Activated naive CD4-positive, alpha-beta T cell treated with Interleukin-2 at 50 U/mL for 16 hours (primary cell): Measurements from ENCODE around the gene EEFSEC.

Experiments
- DNase-seq: peaks from one replicate; pipeline ENCODE4 v3.0.0-alpha.2; 2020

The EEFSEC gene

GRCh38 chr3:128378631-128379347, 225.5 kb downstream of the EEFSEC start:
- DNase-seq = no peak

- DNase-seq = no peak
Observed at GRCh38 chr3:128379367-128380160, 226.3 kb downstream of the EEFSEC start.

DNA sequence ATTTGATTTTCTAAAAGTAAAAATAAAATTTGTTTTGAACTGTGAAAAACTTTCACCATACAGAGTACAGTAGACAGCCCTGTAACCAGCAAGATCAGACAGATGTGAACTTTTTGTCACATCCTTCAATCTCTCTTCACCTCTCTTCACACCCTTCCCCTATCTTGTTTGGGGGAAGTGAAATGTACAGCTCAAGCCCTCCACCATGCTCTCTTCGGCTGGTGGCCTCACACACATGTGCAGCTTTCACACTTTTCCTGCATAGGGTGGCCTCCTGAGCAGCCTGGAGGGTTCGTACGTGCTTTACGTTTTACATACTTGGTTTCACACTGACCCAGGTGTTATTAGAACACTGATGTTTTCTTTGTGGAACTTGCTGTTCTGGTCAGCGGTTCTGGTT, 227.0 kb downstream of the EEFSEC start:
- DNase-seq = no peak

GRCh38 chr3:128380719-128381118, 227.4 kb downstream of the EEFSEC start:
- DNase-seq = no peak

DNA sequence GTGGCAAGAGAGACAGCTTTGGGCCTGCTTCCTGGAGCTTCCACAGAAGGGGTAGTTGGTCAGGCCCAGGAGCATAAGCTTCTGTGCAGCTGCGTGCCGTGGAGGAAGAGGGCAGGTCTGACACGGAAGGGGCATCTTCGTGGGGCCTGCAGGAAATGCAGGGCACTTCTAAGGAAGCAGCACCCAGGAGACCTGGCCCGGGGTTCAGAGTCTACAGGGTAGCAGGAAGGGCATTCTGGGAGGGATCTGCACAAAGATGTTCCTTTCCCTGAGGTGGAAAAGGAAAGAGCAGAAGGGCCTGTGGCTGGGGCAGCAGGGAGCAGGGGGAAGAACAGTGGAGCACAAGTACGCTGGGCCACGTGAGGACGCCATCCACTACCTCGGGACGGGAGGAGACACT, 228.3 kb downstream of the EEFSEC start:
- DNase-seq = no peak

DNA sequence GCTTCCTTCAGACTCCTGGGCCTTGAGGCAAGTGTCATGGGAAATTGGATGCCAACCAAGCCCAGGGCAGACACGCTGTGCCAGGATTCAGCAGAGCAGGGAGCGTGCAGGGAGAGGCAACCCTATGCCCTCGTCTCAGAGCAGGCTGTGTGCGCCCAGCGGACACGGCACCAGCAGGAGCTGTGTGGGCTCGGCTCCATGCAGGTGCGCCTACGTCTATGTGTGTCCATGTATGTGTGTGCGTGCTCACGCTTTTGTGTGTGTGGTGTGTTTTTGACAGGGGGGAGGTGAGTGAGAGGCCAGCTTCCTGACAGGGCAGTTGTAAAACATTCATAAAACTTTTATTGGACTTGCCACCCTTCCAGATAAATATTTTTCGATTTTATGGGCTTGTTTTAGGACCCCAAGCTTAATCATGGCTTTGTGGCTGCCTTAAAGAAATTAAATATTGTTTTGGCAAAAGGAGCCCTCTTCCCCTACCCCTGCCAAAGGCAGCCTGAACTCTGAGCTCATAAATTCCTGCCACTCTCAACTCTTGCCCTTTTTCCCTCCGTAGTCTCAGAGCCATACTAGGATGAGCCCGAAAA, 229.0 kb downstream of the EEFSEC start:
- DNase-seq = no peak

DNA sequence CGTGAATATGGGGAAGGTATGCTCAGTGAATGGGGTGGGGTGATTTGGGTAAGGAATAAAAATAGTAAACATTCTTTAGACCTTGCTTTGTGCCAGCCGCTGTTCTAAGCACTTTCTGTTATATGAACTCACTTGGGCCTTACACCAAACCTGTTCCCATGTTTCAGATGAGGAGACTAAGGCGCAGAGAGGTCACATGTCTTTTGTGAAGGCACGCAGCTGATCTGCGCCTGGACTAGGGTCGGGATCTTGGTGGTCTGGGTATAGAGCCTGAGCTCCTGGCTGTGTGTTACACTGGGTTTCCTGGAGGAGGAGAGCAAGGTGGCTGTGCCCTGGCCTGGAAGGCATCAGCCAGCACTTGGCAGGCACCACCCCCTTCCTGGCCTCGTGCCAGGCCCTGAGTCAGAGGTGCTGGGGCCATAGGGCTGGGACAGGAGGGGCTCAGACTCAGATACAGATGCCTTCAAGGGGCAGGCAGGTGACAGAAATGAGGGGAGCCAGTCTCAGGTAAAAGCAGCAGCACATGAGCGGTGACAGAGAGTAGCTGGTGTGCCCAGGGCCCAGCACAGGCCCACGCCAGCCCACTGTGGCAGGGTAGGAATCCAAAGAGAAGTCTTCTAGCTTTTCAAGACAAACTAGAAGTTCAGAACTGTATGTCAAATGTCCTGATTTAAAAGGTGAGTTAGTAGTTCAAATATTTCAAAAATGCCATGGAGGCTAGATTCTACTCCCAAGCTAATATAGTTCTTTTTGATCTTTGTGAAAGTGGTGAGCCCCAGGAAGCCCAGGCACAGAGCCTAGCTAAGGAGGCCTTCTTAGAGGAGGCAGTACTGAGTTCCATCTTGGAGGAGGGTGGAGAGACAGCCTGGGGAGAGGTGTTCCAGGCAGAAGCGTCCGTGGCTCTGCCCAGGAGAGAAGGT, 230.3 kb downstream of the EEFSEC start:
- peak; percentile 26 for DNase-seq

DNA sequence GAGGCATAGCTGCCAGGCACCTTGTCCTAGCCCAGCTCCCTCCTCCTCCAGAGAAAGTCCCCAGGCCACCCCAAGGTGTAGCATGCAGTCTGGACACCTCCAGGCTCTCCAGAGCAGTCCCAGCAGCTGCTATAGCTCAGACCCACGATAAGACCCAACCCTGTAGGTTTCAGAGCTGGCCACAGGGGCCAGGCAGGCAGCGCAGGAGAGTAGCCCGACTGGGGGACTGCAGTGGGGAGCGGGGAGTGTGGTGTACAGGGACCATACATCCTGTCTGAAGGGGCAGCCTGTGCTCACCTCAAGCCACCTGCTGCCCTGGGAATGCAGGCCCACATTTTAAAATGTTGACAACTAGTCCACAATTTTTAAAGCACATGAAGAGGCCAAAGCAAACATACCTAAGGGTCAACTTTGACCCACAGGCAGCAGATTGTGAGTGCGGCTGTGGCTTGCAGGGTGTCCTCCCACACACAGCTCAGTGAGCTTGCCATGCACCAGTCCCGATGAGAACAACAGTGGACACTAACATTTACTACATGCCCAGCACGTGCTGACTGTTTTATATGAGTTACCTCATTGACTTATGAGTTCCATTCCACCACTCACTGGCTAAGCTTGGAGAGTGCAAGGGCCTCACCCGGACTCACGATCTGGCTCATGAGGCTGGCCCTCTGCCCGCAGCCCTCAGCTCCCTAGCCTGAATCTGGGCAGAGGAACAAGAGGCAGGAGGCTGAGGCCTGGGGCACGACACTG, 232.0 kb downstream of the EEFSEC start:
- no peak for DNase-seq

- DNase-seq = no peak
Observed at GRCh38 chr3:128388932-128389331, 235.7 kb downstream of the EEFSEC start.

DNA sequence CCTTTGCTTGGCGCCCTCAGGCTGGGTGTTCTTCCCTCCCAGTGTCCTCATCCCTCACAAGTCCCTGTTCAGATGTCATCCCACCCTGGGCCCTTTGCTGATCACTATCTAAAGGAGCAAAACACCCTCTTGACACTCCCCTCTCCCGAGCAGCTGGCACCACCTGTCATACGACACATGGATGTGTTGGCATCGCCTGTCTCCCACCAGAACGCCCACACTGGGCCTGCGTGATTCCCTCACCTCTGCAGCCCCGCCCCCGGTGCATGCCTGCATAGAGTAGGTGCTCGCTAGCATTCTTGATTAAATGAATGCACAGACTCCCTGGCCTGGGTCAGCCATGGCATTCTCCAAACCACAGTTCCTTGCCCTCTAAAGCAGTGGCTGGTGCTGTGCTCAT, 237.6 kb downstream of the EEFSEC start:
- DNase-seq = no peak

GRCh38 chr3:128392021-128392420, 238.7 kb downstream of the EEFSEC start:
- DNase-seq = no peak

DNA sequence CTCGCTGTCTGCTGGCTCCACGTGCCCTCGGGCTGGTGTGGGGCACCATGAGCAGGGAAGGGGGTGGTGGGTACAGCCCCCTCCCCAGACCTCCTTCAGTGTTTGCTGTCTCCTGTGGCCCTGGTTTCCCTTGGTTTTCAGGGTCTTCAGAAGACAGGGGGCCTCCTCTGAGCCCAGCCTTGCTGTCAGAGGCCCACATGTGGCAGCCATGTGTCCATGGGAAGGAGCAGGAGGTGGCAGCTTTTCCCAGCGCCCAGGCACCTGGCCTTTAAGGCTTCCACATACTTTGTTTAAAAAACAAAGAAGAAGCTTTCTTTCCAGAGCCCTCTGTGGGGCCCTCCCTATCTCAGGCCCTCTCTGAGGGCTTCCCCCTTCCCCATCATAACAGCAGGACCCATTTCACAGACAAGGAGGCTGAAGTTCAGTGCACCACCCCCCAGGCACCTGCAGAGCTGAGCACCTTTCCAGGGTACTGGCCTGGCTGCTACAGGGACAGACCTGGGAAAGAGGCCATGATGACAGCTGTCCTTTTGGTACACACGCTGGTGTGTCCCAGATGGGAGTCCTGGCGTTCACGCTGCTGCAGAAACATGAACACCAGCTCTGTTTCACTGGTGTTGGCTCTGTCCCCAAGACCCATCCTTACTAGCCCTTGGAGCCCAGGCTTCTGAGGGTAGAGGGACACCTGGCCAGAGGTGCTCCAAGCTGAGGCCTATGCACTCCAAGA, 239.7 kb downstream of the EEFSEC start:
- no peak for DNase-seq

DNA sequence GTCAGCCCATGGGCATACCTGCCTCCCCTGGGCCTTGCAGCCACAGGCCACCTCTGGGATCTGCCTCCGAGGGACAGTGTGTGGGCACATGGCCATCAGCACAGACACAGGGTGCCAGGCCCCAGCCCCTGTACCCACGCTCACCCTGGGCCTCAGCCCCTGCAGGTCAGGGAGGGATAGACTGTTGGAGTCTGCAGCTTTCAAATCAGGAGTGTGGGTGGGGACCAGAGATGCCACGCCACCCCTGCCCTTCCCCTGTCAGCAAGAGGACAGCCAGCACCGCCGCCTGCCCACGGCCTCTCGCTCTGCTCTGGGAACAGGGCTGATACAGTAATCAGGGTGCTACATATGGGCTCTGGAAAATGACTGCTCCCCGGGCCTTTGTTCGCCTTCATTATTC, 240.8 kb downstream of the EEFSEC start:
- DNase-seq = no peak

- DNase-seq = no peak
Observed at GRCh38 chr3:128395046-128395445, 241.8 kb downstream of the EEFSEC start.

GRCh38 chr3:128395500-128396162, 242.3 kb downstream of the EEFSEC start:
- no peak for DNase-seq

DNA sequence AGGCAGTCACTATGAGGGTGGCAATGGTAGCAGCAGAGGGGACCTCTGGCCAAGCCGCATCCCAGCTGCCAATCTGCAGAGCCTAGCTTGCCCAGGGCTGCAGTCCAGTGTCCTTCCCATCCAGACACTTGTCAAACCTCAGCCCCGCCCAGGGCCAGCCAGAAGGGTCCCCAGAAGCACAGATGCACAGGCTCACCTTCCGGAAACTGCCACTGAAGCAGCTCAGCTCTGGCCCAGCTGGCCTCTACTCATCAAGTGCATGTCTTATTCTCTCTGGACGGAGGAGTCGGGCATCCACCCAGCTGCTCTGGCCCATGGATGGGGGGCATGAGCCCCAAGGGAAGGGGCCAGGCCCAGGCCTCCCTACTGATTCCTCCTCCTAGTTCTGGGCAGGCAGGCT, 244.2 kb downstream of the EEFSEC start:
- no peak for DNase-seq

DNA sequence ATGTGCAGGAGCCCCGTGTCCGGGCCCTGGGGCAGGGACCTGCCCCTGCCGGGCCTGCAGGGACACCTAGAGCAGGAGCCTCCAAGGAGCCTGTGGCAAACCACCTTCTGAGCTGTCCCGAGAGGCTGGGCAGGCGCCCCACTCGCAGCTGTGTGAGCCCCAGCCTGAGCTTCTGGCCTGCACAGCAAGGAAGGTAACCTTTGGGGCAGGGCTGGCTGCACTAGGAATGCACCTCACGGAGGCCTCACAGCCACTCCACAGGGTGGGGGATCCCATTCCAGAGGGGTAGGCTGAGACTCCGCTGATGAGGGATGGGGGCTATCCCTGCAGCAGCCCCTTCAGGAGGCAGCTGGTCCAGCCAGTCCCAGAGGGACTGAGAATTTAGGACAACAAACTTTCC, 245.3 kb downstream of the EEFSEC start:
- no peak for DNase-seq

GRCh38 chr3:128399221-128399915, 246.1 kb downstream of the EEFSEC start:
- no peak for DNase-seq

- DNase-seq = no peak
Observed at GRCh38 chr3:128400671-128401070, 247.4 kb downstream of the EEFSEC start.

GRCh38 chr3:128402319-128402718, 249.0 kb downstream of the EEFSEC start:
- no peak for DNase-seq
